H1 (cell line): ENCODE measurements around the gene ATP6V1E1. TPM values are rescaled to one million over a fixed set of nuclear protein-coding genes. Genes with fewer than 3 reads are reported as not detected.

Experiments
- CTCF ChIA-PET: fragments of 300-600 bp; sonication (Branson Sonifier 250); formaldehyde crosslinking; loops from one replicate; lab custom pipeline; 2021; ENCODE audit not compliant: partially characterized antibody; lab: Charles Lee
- POLR2A ChIA-PET: fragments of 300-600 bp; sonication (Branson Sonifier 250); formaldehyde crosslinking; loops from one replicate; lab custom pipeline; 2021; ENCODE audit warnings: inconsistent platforms; ENCODE audit not compliant: partially characterized antibody; lab: Charles Lee
- DNase-seq, 2 experiments: peaks; one replicate each; pipeline versions ENCODE4 v3.0.0 to v3.0.0-alpha.2; 2010 to 2022; ENCODE audit warnings: low spot score in 2 of 2, low read depth in 1 of 2, mixed read lengths in 1 of 2
- FAIRE-seq: peaks from 2 replicates; lab custom pipeline; 2011; peaks lifted over from hg19 to GRCh38; lab: Jason Lieb, UNC
- H2AFZ ChIP-seq: 2 replicates; pipeline ENCODE4 v1.8.1; 2012; ENCODE audit warnings: low read length, inconsistent platforms
- H2AK5ac ChIP-seq: 2 replicates; pipeline ENCODE4 v1.6.1; 2013; ENCODE audit warnings: low read depth, low read length
- H2BK120ac ChIP-seq: replicated peaks from 2 replicates; pipeline ENCODE3; 2013; ENCODE audit warnings: low read depth, low read length, inconsistent platforms
- H2BK12ac ChIP-seq: 2 replicates; pipeline ENCODE4 v1.6.1; 2013; ENCODE audit warnings: low read depth, low read length
- H2BK15ac ChIP-seq: 2 replicates; pipeline ENCODE4 v1.6.1; 2013; ENCODE audit warnings: low read length
- H2BK20ac ChIP-seq: 2 replicates; pipeline ENCODE4 v1.6.1; 2013; ENCODE audit warnings: low read length
- H2BK5ac ChIP-seq: 2 replicates; pipeline ENCODE4 v1.6.1; 2013; ENCODE audit warnings: low read depth, low read length
- H3K14ac ChIP-seq: 2 replicates; pipeline ENCODE4 v1.6.1; 2013; ENCODE audit warnings: inconsistent platforms; ENCODE audit not compliant: insufficient read length
- H3K18ac ChIP-seq: 2 replicates; pipeline ENCODE4 v1.6.1; 2013; ENCODE audit warnings: low read length; ENCODE audit errors: extremely low read depth
- H3K23ac ChIP-seq: 2 replicates; pipeline ENCODE4 v1.6.1; 2013; ENCODE audit warnings: inconsistent platforms; ENCODE audit not compliant: insufficient read length
- H3K23me2 ChIP-seq: 2 replicates; pipeline ENCODE4 v1.6.1; 2013; ENCODE audit warnings: low read depth, low read length
- H3K27ac ChIP-seq: 2 replicates; pipeline ENCODE4 v1.6.1; 2011; ENCODE audit warnings: low read depth, low read length, inconsistent platforms
- H3K27me3 ChIP-seq, 4 experiments: replicated peaks in 1 of 4; 1 replicate in 1 of 4; 2 replicates in 3 of 4; pipeline versions ENCODE4 v1.6.1 to v1.8.1; 2011 to 2013; ENCODE audit warnings: low read length in 3 of 4, mild to moderate bottlenecking in 3 of 4, inconsistent platforms in 2 of 4, mixed read lengths in 2 of 4, moderate library complexity in 1 of 4; ENCODE audit not compliant: control insufficient read depth in 3 of 4, insufficient read depth in 3 of 4; ENCODE audit errors: extremely low read depth in 1 of 4
- H3K36me3 ChIP-seq, 4 experiments: 2 replicates each; pipeline versions ENCODE4 v1.6.1 to v1.8.1; 2011 to 2013; ENCODE audit warnings: mild to moderate bottlenecking in 4 of 4, low read length in 3 of 4, moderate library complexity in 2 of 4, control low read depth in 1 of 4, inconsistent platforms in 1 of 4; ENCODE audit not compliant: insufficient read depth in 4 of 4, control insufficient read depth in 2 of 4
- H3K4ac ChIP-seq: replicated peaks from 2 replicates; pipeline ENCODE3; 2013; ENCODE audit warnings: low read length, low read depth, mixed read lengths, inconsistent platforms; ENCODE audit not compliant: insufficient read length
- H3K4me1 ChIP-seq, 4 experiments: replicated peaks in 1 of 4; 1 replicate in 1 of 4; 2 replicates in 3 of 4; pipeline versions ENCODE4 v1.6.1 to v1.8.1; 2011 to 2013; ENCODE audit warnings: low read length in 3 of 4, inconsistent platforms in 2 of 4, mixed read lengths in 1 of 4; ENCODE audit not compliant: insufficient read depth in 4 of 4, control insufficient read depth in 3 of 4
- H3K4me2 ChIP-seq, 2 experiments: 2 replicates each; pipeline versions ENCODE4 v1.6.1 to v1.8.1; 2011 to 2013; ENCODE audit warnings: low read depth in 2 of 2, low read length in 2 of 2, control low read depth in 1 of 2, inconsistent platforms in 1 of 2, mild to moderate bottlenecking in 1 of 2; ENCODE audit not compliant: insufficient read depth in 1 of 2
- H3K4me3 ChIP-seq, 4 experiments: fragments of 200-600, 300-600 bp in 1 of 4; sonication (generic), shearing (Covaris generic), sonication (Bioruptor Twin) in 1 of 4; 2 replicates each; pipeline versions ENCODE4 v1.5.1 to v1.8.1; 2011 to 2016; ENCODE audit warnings: low read length in 4 of 4, low read depth in 3 of 4, control low read depth in 2 of 4, inconsistent platforms in 2 of 4, mild to moderate bottlenecking in 2 of 4, mixed read lengths in 1 of 4, moderate library complexity in 1 of 4; ENCODE audit not compliant: insufficient read depth in 2 of 4; ENCODE audit errors: extremely low read depth in 1 of 4
- H3K56ac ChIP-seq: replicated peaks from 2 replicates; pipeline ENCODE3; 2013; ENCODE audit warnings: low read depth, mild to moderate bottlenecking, mixed read lengths, low read length, inconsistent platforms; ENCODE audit not compliant: insufficient read length
- H3K79me1 ChIP-seq: 2 replicates; pipeline ENCODE4 v1.6.1; 2013; ENCODE audit warnings: low read depth, low read length, control low read depth
- H3K79me2 ChIP-seq, 2 experiments: 2 replicates each; pipeline versions ENCODE4 v1.6.1 to v1.8.1; 2012 to 2013; ENCODE audit warnings: low read length in 2 of 2, mild to moderate bottlenecking in 2 of 2, inconsistent platforms in 1 of 2; ENCODE audit not compliant: insufficient read depth in 2 of 2, control insufficient read depth in 1 of 2
- H3K9ac ChIP-seq, 4 experiments: replicated peaks in 1 of 4; 1 replicate in 1 of 4; 2 replicates in 3 of 4; pipeline versions ENCODE4 v1.6.1 to v1.8.1; 2011 to 2013; ENCODE audit warnings: low read depth in 3 of 4, low read length in 3 of 4, control low read depth in 2 of 4, mild to moderate bottlenecking in 2 of 4, moderate library complexity in 2 of 4, inconsistent platforms in 1 of 4; ENCODE audit errors: extremely low read depth in 1 of 4
- H3K9me3 ChIP-seq, 2 experiments: 2 replicates each; pipeline versions ENCODE4 v1.6.1 to v1.8.1; 2012 to 2013; ENCODE audit warnings: mild to moderate bottlenecking in 2 of 2, moderate library complexity in 2 of 2, control low read depth in 1 of 2, inconsistent platforms in 1 of 2, low read depth in 1 of 2, low read length in 1 of 2, mixed read lengths in 1 of 2; ENCODE audit not compliant: insufficient read depth in 2 of 2
- H4K20me1 ChIP-seq, 2 experiments: replicated peaks in 1 of 2; 2 replicates each; pipeline versions ENCODE3 to v1.8.1; 2011 to 2013; ENCODE audit warnings: inconsistent platforms in 2 of 2, low read length in 2 of 2, mild to moderate bottlenecking in 1 of 2; ENCODE audit not compliant: insufficient read depth in 2 of 2, control insufficient read depth in 1 of 2
- H4K5ac ChIP-seq: 2 replicates; pipeline ENCODE4 v1.6.1; 2013; ENCODE audit warnings: low read length, low read depth, mixed read lengths, inconsistent platforms; ENCODE audit not compliant: insufficient read length
- H4K8ac ChIP-seq: 2 replicates; pipeline ENCODE4 v1.8.0; 2013; ENCODE audit warnings: mild to moderate bottlenecking, moderate library complexity, low read length, inconsistent platforms; ENCODE audit not compliant: insufficient read depth; ENCODE audit errors: extremely low read depth
- H4K91ac ChIP-seq: replicated peaks from 2 replicates; pipeline ENCODE3; 2013; ENCODE audit warnings: low read length, mixed read lengths, inconsistent platforms; ENCODE audit not compliant: insufficient read length
- CBX8 ChIP-seq: fragments of 300-800, 300-1000 bp; sonication (generic); IDR thresholded peaks from 2 replicates; pipeline ENCODE4 v1.7.1; 2016; ENCODE audit warnings: low read depth, low read length, borderline replicate concordance
- EP300 ChIP-seq, 2 experiments: IDR thresholded peaks; 1 replicate in 1 of 2; 2 replicates in 1 of 2; pipeline ENCODE4 v1.6.1; 2011 to 2012; ENCODE audit warnings: low read depth in 2 of 2, low read length in 2 of 2, mild to moderate bottlenecking in 2 of 2, borderline replicate concordance in 1 of 2, inconsistent platforms in 1 of 2, moderate library complexity in 1 of 2
- EZH2 ChIP-seq: fragments of 200-600 bp; sonication (generic); IDR thresholded peaks from 2 replicates; pipeline ENCODE4 v1.7.1; 2012; ENCODE audit warnings: low read depth, mild to moderate bottlenecking, moderate library complexity, low read length, inconsistent platforms; ENCODE audit not compliant: severe bottlenecking
- GABPA ChIP-seq: IDR thresholded peaks from 2 replicates; pipeline ENCODE4 v1.6.1; 2011; ENCODE audit warnings: mild to moderate bottlenecking, low read length, moderate library complexity, borderline replicate concordance; ENCODE audit not compliant: insufficient read depth
- HDAC2 ChIP-seq, 2 experiments: fragments of 300-600 bp in 1 of 2; sonication (generic) in 1 of 2; IDR thresholded peaks; 2 replicates each; pipeline ENCODE4 v1.6.1; 2011 to 2012; ENCODE audit warnings: low read depth in 2 of 2, low read length in 2 of 2, mild to moderate bottlenecking in 2 of 2, moderate library complexity in 2 of 2, borderline replicate concordance in 1 of 2, inconsistent platforms in 1 of 2
- KDM1A ChIP-seq: fragments of 200-600, 300-600 bp; sonication (generic); IDR thresholded peaks from 2 replicates; pipeline ENCODE4 v1.7.1; 2016; ENCODE audit warnings: mild to moderate bottlenecking, low read length, borderline replicate concordance
- KDM5A ChIP-seq: fragments of 200-600 bp; IDR thresholded peaks from 2 replicates; pipeline ENCODE4 v1.7.1; 2012; ENCODE audit warnings: mild to moderate bottlenecking, low read length, inconsistent platforms, mixed read lengths
- POLR2A ChIP-seq, 2 experiments: IDR thresholded peaks; 1 replicate in 1 of 2; 2 replicates in 1 of 2; pipeline ENCODE4 v1.6.1; 2011; ENCODE audit warnings: low read depth in 2 of 2, low read length in 2 of 2, mild to moderate bottlenecking in 2 of 2; ENCODE audit errors: control extremely low read depth in 1 of 2
- POU5F1 ChIP-seq: IDR thresholded peaks from 2 replicates; pipeline ENCODE4 v1.6.1; 2011; ENCODE audit warnings: low read depth, mild to moderate bottlenecking, low read length, moderate library complexity
- RNF2 ChIP-seq: fragments of 200-900, 300-1000 bp; sonication (generic); IDR thresholded peaks from 2 replicates; pipeline ENCODE4 v1.7.1; 2016; ENCODE audit warnings: borderline replicate concordance, low read depth, mild to moderate bottlenecking, antibody characterized with exemption, low read length; ENCODE audit not compliant: poor library complexity, severe bottlenecking; ENCODE audit errors: missing control alignments
- SP2 ChIP-seq: IDR thresholded peaks from 2 replicates; pipeline ENCODE4 v1.6.1; 2012; ENCODE audit warnings: mild to moderate bottlenecking, low read length, inconsistent platforms
- SRF ChIP-seq: IDR thresholded peaks from 2 replicates; pipeline ENCODE4 v1.6.1; 2011; ENCODE audit warnings: mild to moderate bottlenecking, low read depth, low read length, moderate library complexity
- WGBS, 2 experiments: shearing (Covaris generic) in 1 of 2; methylation state at CpG; one replicate each; pipeline versions ENCODE4 v1.1.6 to v1.1.7; 2013 to 2015; ENCODE audit warnings: low lambda C conversion rate in 2 of 2, mixed read lengths in 2 of 2, inconsistent platforms in 1 of 2, low coverage in 1 of 2, missing lambda C conversion rate in 1 of 2; ENCODE audit not compliant: insufficient replicate concordance in 2 of 2, insufficient coverage in 1 of 2, insufficient read length in 1 of 2; ENCODE audit errors: extremely low coverage in 1 of 2, missing lambda C conversion rate in 1 of 2; 5-methylcytosine and 5-hydroxymethylcytosine counted together
- polyA plus RNA-seq, 7 experiments: library from polyadenylated mRNA; depleted of rRNA in 3 of 7; stranded (reverse) in 5 of 7; unstranded in 2 of 7; fragments of >200 nt in 5 of 7; fragments of 200-250 nt in 2 of 7; gene quantifications; 1 replicate in 5 of 7; 2 replicates in 1 of 7; 4 replicates in 1 of 7; pipeline versions ENCODE4 v1.2.1 to v1.2.3, GENCODE V29; 2011 to 2013; ENCODE audit warnings: missing spikeins in 2 of 7, mixed read lengths in 2 of 7
- total RNA-seq: library from RNA; stranded (reverse); fragmentation: NEBNext Ultra II Directional; extraction: Animal tissue kit (Norgen Biotek cat#: 25700); gene quantifications from 2 replicates; pipeline ENCODE4 v1.2.1, GENCODE V29; 2021

The ATP6V1E1 gene
- total and polyA plus RNA-seq, 2 of the 8 experiments (the other 6 are each of a cell fraction or from before 2014, with no cell fraction given): 80.4 to 88.1 TPM

- Histone ChIP-seq H3K36me3 (peaks cover 0 to 18% (median 10%) of the 10 kb centered on the region in 4 experiments; a peak in 6 of 8 replicates), H3K56ac (no peak overlapping the region), H4K8ac (no peak overlapping the region), H3K79me1 (no peaks in the 10 kb centered on the region; the same call in 1 of the 2 replicates), H3K9me3 (peaks cover 7 to 8% of the 10 kb centered on the region in 2 experiments; a peak in 1 of 4 replicates), H2AK5ac (no peak overlapping the region), H2BK15ac (no peak overlapping the region), H3K4ac (no peak overlapping the region), H2BK5ac (no peak overlapping the region), H4K5ac (no peak overlapping the region), H2BK20ac (no peak overlapping the region), H2AFZ (no peak overlapping the region), H3K27me3 (no peaks in the 10 kb centered on the region), H3K23me2 (no peaks in the 10 kb centered on the region), H3K4me3 (no peak overlapping the region), H2BK12ac (no peak overlapping the region), H2BK120ac (no peak overlapping the region), H4K91ac (no peak overlapping the region), H3K27ac (no peak overlapping the region), H3K14ac (no peak overlapping the region), H3K4me1 (no peaks in the 10 kb centered on the region), H4K20me1 (peaks cover 0 to 2% of the 10 kb centered on the region in 2 experiments), H3K23ac (no peak overlapping the region), H3K9ac (no peak overlapping the region), H3K4me2 (no peak overlapping the region), H3K79me2 (no peaks in the 10 kb centered on the region), H3K18ac (no peak overlapping the region)
- WGBS, 2 experiments: 88% methylated on average over 6 of the region's 6 CpGs; no CpG with 5 or more reads in 1 of the 2 experiments
- CTCF ChIA-PET: no interaction called here
- no peak for TF ChIP-seq SP2
- no peak for TF ChIP-seq GABPA
- TF ChIP-seq SRF: no peak
- TF ChIP-seq POU5F1: no peak
- TF ChIP-seq KDM5A: no peak
- TF ChIP-seq EZH2: no peak
- no peak for TF ChIP-seq POLR2A (IDR thresholded peaks at IDR 0.05; ENCODE audit: control extremely low read depth in 1 of 2, low read depth in 2 of 2, low read length in 2 of 2)
- no peak for TF ChIP-seq RNF2
- TF ChIP-seq KDM1A: no peak
- TF ChIP-seq CBX8: no peak
- TF ChIP-seq EP300 (IDR thresholded peaks at IDR 0.05; ENCODE audit: borderline replicate concordance in 1 of 2, low read depth in 2 of 2, low read length in 2 of 2): no peak
- no peak for TF ChIP-seq HDAC2 (IDR thresholded peaks at IDR 0.05; ENCODE audit: borderline replicate concordance in 1 of 2, low read depth in 2 of 2, low read length in 2 of 2)
- FAIRE-seq (no peak), DNase-seq (no peak)
- POLR2A ChIA-PET: interaction anchor here (0.9 kb wide), 1 partner anchor 28 kb away, joined by 6 read pairs; no protein-coding TSS in a partner anchor
Observed at GRCh38 chr22:17664414-17665055, 36.0 kb upstream of the ATP6V1E1 start.
